ENCODE results near the gene PPP1R15B. TPM values are rescaled to one million over a fixed set of nuclear protein-coding genes. Genes with fewer than 3 reads are reported as not detected.

PPP1R15B gene
- total RNA-seq = 21.9 and 31.2 TPM in 2 replicates

GRCh38 chr1:204411451-204412204, at the start of gene PPP1R15B:
Gene PPP1R15B, minus strand, starts transcription at chr1:204411817. Its CDS starts 406 bp downstream, at chr1:204411411.

GRCh38 chr1:204359474-204360255, 52.0 kb downstream of the PPP1R15B start, which contains the start of gene PLEKHA6:
Gene PLEKHA6, minus strand, starts transcription at chr1:204359929. Its CDS starts 86,202 bp downstream, at chr1:204273727.

Other genes with a start within 250 kb of the PPP1R15B start
- not detected in 2 replicates for gene REN, start 245.5 kb downstream of the PPP1R15B start, total RNA-seq
- not detected in 2 replicates for gene KISS1, start 215.3 kb downstream of the PPP1R15B start, total RNA-seq
- not detected in 2 replicates for gene GOLT1A, start 197.8 kb downstream of the PPP1R15B start, total RNA-seq
- 4.3 and 10.2 TPM in 2 replicates for gene PLEKHA6, start 51.9 kb downstream of the PPP1R15B start, total RNA-seq
- gene PIK3C2B, start 83.0 kb upstream of the PPP1R15B start, total RNA-seq = 11.1 and 20.5 TPM in 2 replicates
- gene MDM4, start 104.6 kb upstream of the PPP1R15B start, total RNA-seq = 7.1 and 7.3 TPM in 2 replicates